ENCODE results near the gene SPRN. TPM values are rescaled to one million over a fixed set of nuclear protein-coding genes. Genes with fewer than 3 reads are reported as not detected.

Gene SPRN
- total RNA-seq, 1 experiment from 2014 or later: 0.59 TPM

GRCh38 chr10:133394064-133394663 lies 30.3 kb downstream of the SPRN start, which contains the start of gene MTG1 (continued):
- TF ChIP-seq AFF4 (CRISPR knock-in tag; IDR thresholded peaks at IDR 0.05; ENCODE audit: borderline replicate concordance) (0 out of 2 replicates have a peak, but pooled peaks have one; percentile 65), ZNF281 (CRISPR knock-in tag; IDR thresholded peaks at IDR 0.05) (no peak), PRRX2 (CRISPR knock-in tag; IDR thresholded peaks at IDR 0.05) (peak; percentile 74; the same call in 1 of the 2 replicates), TEAD1 (CRISPR knock-in tag; IDR thresholded peaks at IDR 0.05) (peak; percentile 79; the same call in 1 of the 2 replicates), CBFB (CRISPR knock-in tag; IDR thresholded peaks at IDR 0.05; ENCODE audit: low read depth) (no peak), NR1H2 (CRISPR knock-in tag; IDR thresholded peaks at IDR 0.05) (no peak)

GRCh38 chr10:133393401-133394063 lies 30.9 kb downstream of the SPRN start:
- peaks cover 11% of the 10 kb centered on the region for H3K4me1 Mint-ChIP-seq
- peak overlapping the region; percentile 95 for H3K27ac Mint-ChIP-seq
- POLR2A ChIA-PET: no interaction called here
- DNase-seq (ENCODE audit: low spot score) (no peak), ATAC-seq (no peak)
- no peaks in the 10 kb centered on the region for H3K9me3 Mint-ChIP-seq
- H3K36me3 Mint-ChIP-seq: peaks cover 24% of the 10 kb centered on the region
- peak overlapping the region; percentile 96 for H3K4me3 Mint-ChIP-seq
- no peaks in the 10 kb centered on the region; the same call in 1 of the 2 replicates for H3K27me3 Mint-ChIP-seq (ENCODE audit: low read depth)
- CTCF ChIA-PET: interaction anchor here (1.7 kb wide), 1 partner anchor 65 kb away, joined by 11 read pairs; no protein-coding TSS in a partner anchor
- TF ChIP-seq ZNF232 (CRISPR knock-in tag; IDR thresholded peaks at IDR 0.05): no peak
- no peak for TF ChIP-seq JAZF1 (CRISPR knock-in tag; IDR thresholded peaks at IDR 0.05)
- TF ChIP-seq, protein P1, sequence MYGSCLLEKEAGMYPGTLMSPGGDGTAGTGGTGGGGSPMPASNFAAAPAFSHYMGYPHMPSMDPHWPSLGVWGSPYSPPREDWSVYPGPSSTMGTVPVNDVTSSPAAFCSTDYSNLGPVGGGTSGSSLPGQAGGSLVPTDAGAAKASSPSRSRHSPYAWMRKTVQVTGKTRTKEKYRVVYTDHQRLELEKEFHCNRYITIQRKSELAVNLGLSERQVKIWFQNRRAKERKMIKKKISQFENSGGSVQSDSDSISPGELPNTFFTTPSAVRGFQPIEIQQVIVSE (CRISPR knock-in tag; IDR thresholded peaks at IDR 0.05; ENCODE audit: borderline replicate concordance): no peak
- TF ChIP-seq ZNF263 (CRISPR knock-in tag; IDR thresholded peaks at IDR 0.05; ENCODE audit: low read depth): no peak
- no peak for TF ChIP-seq MXD4 (CRISPR knock-in tag; IDR thresholded peaks at IDR 0.05; ENCODE audit: borderline replicate concordance)
- TF ChIP-seq, protein P2, sequence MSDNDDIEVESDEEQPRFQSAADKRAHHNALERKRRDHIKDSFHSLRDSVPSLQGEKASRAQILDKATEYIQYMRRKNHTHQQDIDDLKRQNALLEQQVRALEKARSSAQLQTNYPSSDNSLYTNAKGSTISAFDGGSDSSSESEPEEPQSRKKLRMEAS (CRISPR knock-in tag; IDR thresholded peaks at IDR 0.05): no peak

GRCh38 chr10:133391761-133392518 lies 32.5 kb downstream of the SPRN start:
- Mint-ChIP-seq H3K4me1 (peaks cover 11% of the 10 kb centered on the region), H3K27me3 (ENCODE audit: low read depth) (no peaks in the 10 kb centered on the region; the same call in 1 of the 2 replicates), H3K4me3 (no peak overlapping the region), H3K36me3 (peaks cover 8% of the 10 kb centered on the region), H3K27ac (no peak overlapping the region), H3K9me3 (no peaks in the 10 kb centered on the region)
- ATAC-seq (no peak), DNase-seq (ENCODE audit: low spot score) (no peak)
- POLR2A ChIA-PET: no interaction called here
- CTCF ChIA-PET: interaction anchor here (1.0 kb wide), 1 partner anchor 145 kb away, joined by 3 read pairs; no protein-coding TSS in a partner anchor
- TF ChIP-seq, protein P2 (CRISPR knock-in tag; IDR thresholded peaks at IDR 0.05): no peak
- TF ChIP-seq TP53 (CRISPR knock-in tag; IDR thresholded peaks at IDR 0.05): no peak
- no peak for TF ChIP-seq ZNF281 (CRISPR knock-in tag; IDR thresholded peaks at IDR 0.05)
- no peak for TF ChIP-seq HMGA2 (CRISPR knock-in tag; IDR thresholded peaks at IDR 0.05)
- no peak for TF ChIP-seq CREB1 (CRISPR knock-in tag; IDR thresholded peaks at IDR 0.05)
- no peak for TF ChIP-seq ZNF317 (CRISPR knock-in tag; IDR thresholded peaks at IDR 0.05; ENCODE audit: borderline replicate concordance, low read depth)
- TF ChIP-seq CREM (CRISPR knock-in tag; IDR thresholded peaks at IDR 0.05): no peak

Measured in WTC11 (cell line).